ENCODE measurements around the gene UBR4. TPM values are rescaled to one million over a fixed set of nuclear protein-coding genes. Genes with fewer than 3 reads are reported as not detected.

Gene UBR4
- total RNA-seq, 1 donor from 2014 or later, result 222 TPM

- no peaks in the 10 kb centered on the region for H3K27me3 ChIP-seq
- no peaks in the 10 kb centered on the region for H3K9me3 ChIP-seq
- peaks cover 0 to 9% of the 10 kb centered on the region in 2 donors for H3K4me1 ChIP-seq
- DNase-seq (ENCODE audit: low spot score in 2 of 2), result no peak
- H3K4me3 ChIP-seq, result no peak overlapping the region
- H3K27ac ChIP-seq, result no peak overlapping the region
- H3K36me3 ChIP-seq, result no peaks in the 10 kb centered on the region
- intact Hi-C loops (cut with DNase I), result no loop called here
- TF ChIP-seq CTCF (IDR thresholded peaks at IDR 0.05), result no peak
Observed at GRCh38 chr1:19066874-19067181, 143.2 kb downstream of the UBR4 start.

- Histone ChIP-seq H3K27ac (no peak overlapping the region), H3K36me3 (no peaks in the 10 kb centered on the region), H3K27me3 (no peaks in the 10 kb centered on the region), H3K9me3 (no peaks in the 10 kb centered on the region), H3K4me3 (no peak overlapping the region), H3K4me1 (peaks cover 0 to 9% of the 10 kb centered on the region in 2 donors)
- DNase-seq (ENCODE audit: low spot score in 2 of 2), result no peak
- no peak for TF ChIP-seq CTCF (IDR thresholded peaks at IDR 0.05)
- intact Hi-C loops (cut with DNase I), result no loop called here
Observed at GRCh38 chr1:19066248-19066873, 143.7 kb downstream of the UBR4 start.

- no peaks in the 10 kb centered on the region for H3K9me3 ChIP-seq
- DNase-seq (ENCODE audit: low spot score in 2 of 2), result no peak
- no peak overlapping the region for H3K27ac ChIP-seq
- intact Hi-C loops (cut with DNase I), result no loop called here
- TF ChIP-seq CTCF (IDR thresholded peaks at IDR 0.05), result no peak
- H3K4me3 ChIP-seq, result no peak overlapping the region
- peaks cover 0 to 9% of the 10 kb centered on the region in 2 donors for H3K4me1 ChIP-seq
- H3K36me3 ChIP-seq, result no peaks in the 10 kb centered on the region
- H3K27me3 ChIP-seq, result no peaks in the 10 kb centered on the region
Observed at GRCh38 chr1:19065526-19066247, 144.4 kb downstream of the UBR4 start.

- no peak overlapping the region for H3K27ac ChIP-seq
- H3K9me3 ChIP-seq, result no peaks in the 10 kb centered on the region
- peaks cover 0 to 9% of the 10 kb centered on the region in 2 donors for H3K4me1 ChIP-seq
- no peaks in the 10 kb centered on the region for H3K36me3 ChIP-seq
- H3K27me3 ChIP-seq, result no peaks in the 10 kb centered on the region
- intact Hi-C loops (cut with DNase I), result no loop called here
- H3K4me3 ChIP-seq, result no peak overlapping the region
- TF ChIP-seq CTCF (IDR thresholded peaks at IDR 0.05), result no peak
- no peak for DNase-seq (ENCODE audit: low spot score in 2 of 2)
Observed at GRCh38 chr1:19064906-19065450, 145.1 kb downstream of the UBR4 start.

- intact Hi-C loops (cut with DNase I), result no loop called here
- Histone ChIP-seq H3K27me3 (no peaks in the 10 kb centered on the region), H3K4me3 (no peak overlapping the region), H3K4me1 (peaks cover 0 to 9% of the 10 kb centered on the region in 2 donors), H3K27ac (no peak overlapping the region), H3K9me3 (no peaks in the 10 kb centered on the region), H3K36me3 (no peaks in the 10 kb centered on the region)
- TF ChIP-seq CTCF (IDR thresholded peaks at IDR 0.05), result no peak
- DNase-seq (ENCODE audit: low spot score in 2 of 2), result no peak
Observed at GRCh38 chr1:19063122-19063521, 146.9 kb downstream of the UBR4 start.

Measured in ascending aorta (tissue), 2 donors.